Measurements from ENCODE around the gene PRKAR1B.
"Not testable (repeated sequence)": the region's sequence is repeated elsewhere in the genome, so short reads cannot be mapped to it uniquely, and the experiment has no call there.

Gene PRKAR1B

GRCh38 chr7:644381-645305 is 82.4 kb downstream of the PRKAR1B start:
- DNase-seq (ENCODE audit: low read depth) = no peak

GRCh38 chr7:641966-642365 is 85.1 kb downstream of the PRKAR1B start:
- DNase-seq (ENCODE audit: low read depth) = no peak

- DNase-seq (ENCODE audit: low read depth) = no peak
Measured at GRCh38 chr7:641269-641671, 85.8 kb downstream of the PRKAR1B start.

- DNase-seq (ENCODE audit: low read depth) = no peak
Measured at GRCh38 chr7:638256-639011, 88.6 kb downstream of the PRKAR1B start.

GRCh38 chr7:637826-638225 is 89.3 kb downstream of the PRKAR1B start:
- DNase-seq (ENCODE audit: low read depth) = no peak

GRCh38 chr7:636396-636795 is 90.7 kb downstream of the PRKAR1B start:
- no peak for DNase-seq (ENCODE audit: low read depth)

- not testable (repeated sequence) for DNase-seq (ENCODE audit: low read depth)
Measured at GRCh38 chr7:635687-636382, 91.2 kb downstream of the PRKAR1B start.

- no peak for DNase-seq (ENCODE audit: low read depth)
Measured at GRCh38 chr7:635227-635626, 91.9 kb downstream of the PRKAR1B start.

GRCh38 chr7:633381-634018 is 93.6 kb downstream of the PRKAR1B start:
- no peak for DNase-seq (ENCODE audit: low read depth)

- DNase-seq (ENCODE audit: low read depth) = no peak
Measured at GRCh38 chr7:632831-633210, 94.3 kb downstream of the PRKAR1B start.

- DNase-seq (ENCODE audit: low read depth) = no peak
Measured at GRCh38 chr7:631964-632830, 94.9 kb downstream of the PRKAR1B start.

- no peak for DNase-seq (ENCODE audit: low read depth)
Measured at GRCh38 chr7:631291-631711, 95.8 kb downstream of the PRKAR1B start.

- DNase-seq (ENCODE audit: low read depth) = no peak
Measured at GRCh38 chr7:630539-630938, 96.5 kb downstream of the PRKAR1B start.

GRCh38 chr7:630111-630511 is 97.0 kb downstream of the PRKAR1B start:
- no peak for DNase-seq (ENCODE audit: low read depth)

GRCh38 chr7:628826-629225 is 98.3 kb downstream of the PRKAR1B start:
- no peak for DNase-seq (ENCODE audit: low read depth)

- DNase-seq (ENCODE audit: low read depth) = no peak
Measured at GRCh38 chr7:628402-628763, 98.7 kb downstream of the PRKAR1B start.

- DNase-seq (ENCODE audit: low read depth) = no peak
Measured at GRCh38 chr7:627661-628401, 99.2 kb downstream of the PRKAR1B start.

GRCh38 chr7:625376-625971 is 101.6 kb downstream of the PRKAR1B start:
- no peak for DNase-seq (ENCODE audit: low read depth)

GRCh38 chr7:623464-623863 is 103.6 kb downstream of the PRKAR1B start:
- DNase-seq (ENCODE audit: low read depth) = no peak

Data from stromal cell of bone marrow (primary cell).